Progenitor cell of endocrine pancreas (in vitro differentiated cells): ENCODE results near the gene DENND5B. TPM values are rescaled to one million over a fixed set of nuclear protein-coding genes. Genes with fewer than 3 reads are reported as not detected.
"Not testable (repeated sequence)": the region's sequence is repeated elsewhere in the genome, so short reads cannot be mapped to it uniquely, and the experiment has no call there.

Experiments used
- DNase-seq: peaks from one replicate; pipeline ENCODE4 v3.0.0; 2021; ENCODE audit warnings: low spot score; ENCODE audit not compliant: unreplicated experiment
- H3K27ac Mint-ChIP-seq: 2 replicates; pipeline ENCODE4 v1.8.0; 2021; ENCODE audit warnings: mild to moderate bottlenecking, moderate library complexity, mixed read lengths
- H3K27me3 Mint-ChIP-seq: 2 replicates; pipeline ENCODE4 v1.8.0; 2021; ENCODE audit warnings: mixed read lengths
- H3K36me3 Mint-ChIP-seq: 2 replicates; pipeline ENCODE4 v1.8.0; 2022; ENCODE audit warnings: mixed read lengths; ENCODE audit not compliant: insufficient read depth
- H3K4me1 Mint-ChIP-seq: 2 replicates; pipeline ENCODE4 v1.8.0; 2021; ENCODE audit warnings: low read depth, mixed read lengths
- H3K4me3 Mint-ChIP-seq: 2 replicates; pipeline ENCODE4 v1.8.0; 2021; ENCODE audit warnings: low read depth, mild to moderate bottlenecking, moderate library complexity, mixed read lengths
- H3K9me3 Mint-ChIP-seq: 2 replicates; pipeline ENCODE4 v1.8.0; 2021; ENCODE audit warnings: low read depth, mixed read lengths
- total RNA-seq: library from RNA; stranded (reverse); gene quantifications from 2 replicates; pipeline ENCODE4 v1.2.1, GENCODE V29; 2021
- TF ChIP-seq, protein P1 (sequence below): fragments of 200-600 bp; sonication (generic); IDR thresholded peaks from one replicate; pipeline ENCODE4 v1.5.0; 2021; ENCODE audit warnings: antibody characterized with exemption, mild to moderate bottlenecking; ENCODE audit not compliant: unreplicated experiment

The DENND5B gene
- total RNA-seq, 1 donor from 2014 or later, result 35.0 TPM

DNA sequence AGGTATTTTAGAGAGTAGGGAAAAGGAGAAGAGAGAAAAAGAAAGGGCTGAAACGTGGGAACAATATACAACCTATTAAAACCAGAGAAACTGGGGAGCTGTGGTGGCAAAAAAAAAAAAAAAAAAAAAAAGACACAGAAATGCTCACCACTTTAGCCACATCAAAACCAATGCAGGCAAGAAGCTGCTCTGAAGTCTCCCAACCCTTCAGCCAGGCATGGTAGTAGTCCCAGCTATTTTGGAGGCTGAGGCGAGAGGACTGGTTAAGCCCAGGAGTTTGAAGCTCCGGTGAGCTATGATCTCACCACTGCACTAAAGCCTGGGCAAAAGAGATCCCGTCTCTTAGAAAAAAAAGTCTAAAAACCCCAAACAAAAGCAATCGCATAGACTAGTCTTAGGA, 33.2 kb downstream of the DENND5B start:
- TF ChIP-seq, protein P1, sequence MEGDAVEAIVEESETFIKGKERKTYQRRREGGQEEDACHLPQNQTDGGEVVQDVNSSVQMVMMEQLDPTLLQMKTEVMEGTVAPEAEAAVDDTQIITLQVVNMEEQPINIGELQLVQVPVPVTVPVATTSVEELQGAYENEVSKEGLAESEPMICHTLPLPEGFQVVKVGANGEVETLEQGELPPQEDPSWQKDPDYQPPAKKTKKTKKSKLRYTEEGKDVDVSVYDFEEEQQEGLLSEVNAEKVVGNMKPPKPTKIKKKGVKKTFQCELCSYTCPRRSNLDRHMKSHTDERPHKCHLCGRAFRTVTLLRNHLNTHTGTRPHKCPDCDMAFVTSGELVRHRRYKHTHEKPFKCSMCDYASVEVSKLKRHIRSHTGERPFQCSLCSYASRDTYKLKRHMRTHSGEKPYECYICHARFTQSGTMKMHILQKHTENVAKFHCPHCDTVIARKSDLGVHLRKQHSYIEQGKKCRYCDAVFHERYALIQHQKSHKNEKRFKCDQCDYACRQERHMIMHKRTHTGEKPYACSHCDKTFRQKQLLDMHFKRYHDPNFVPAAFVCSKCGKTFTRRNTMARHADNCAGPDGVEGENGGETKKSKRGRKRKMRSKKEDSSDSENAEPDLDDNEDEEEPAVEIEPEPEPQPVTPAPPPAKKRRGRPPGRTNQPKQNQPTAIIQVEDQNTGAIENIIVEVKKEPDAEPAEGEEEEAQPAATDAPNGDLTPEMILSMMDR, result no peak
- H3K27ac Mint-ChIP-seq, result no peak overlapping the region
- H3K4me3 Mint-ChIP-seq, result no peak overlapping the region
- H3K4me1 Mint-ChIP-seq, result no peaks in the 10 kb centered on the region
- H3K36me3 Mint-ChIP-seq, result peaks cover 30% of the 10 kb centered on the region
- H3K9me3 Mint-ChIP-seq, result peaks cover 38% of the 10 kb centered on the region
- no peak for DNase-seq
- no peaks in the 10 kb centered on the region for H3K27me3 Mint-ChIP-seq

DNA sequence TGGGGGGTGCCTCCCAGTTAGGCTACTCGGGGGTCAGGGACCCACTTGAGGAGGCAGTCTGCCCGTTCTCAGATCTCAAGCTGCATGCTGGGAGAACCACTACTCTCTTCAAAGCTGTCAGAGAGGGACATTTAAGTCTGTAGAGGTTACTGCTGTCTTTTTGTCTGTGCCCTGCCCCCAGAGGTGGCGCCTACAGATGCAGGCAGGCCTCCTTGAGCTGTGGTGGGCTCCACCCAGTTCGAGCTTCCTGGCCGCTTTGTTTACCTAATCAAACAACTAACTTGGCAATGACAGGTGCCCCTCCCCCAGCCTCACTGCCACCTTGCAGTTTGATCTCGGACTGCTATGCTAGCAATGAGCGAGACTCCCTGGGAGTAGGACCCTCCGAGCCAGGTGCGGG, 35.5 kb downstream of the DENND5B start:
- H3K4me1 Mint-ChIP-seq, result not testable (repeated sequence)

DNA sequence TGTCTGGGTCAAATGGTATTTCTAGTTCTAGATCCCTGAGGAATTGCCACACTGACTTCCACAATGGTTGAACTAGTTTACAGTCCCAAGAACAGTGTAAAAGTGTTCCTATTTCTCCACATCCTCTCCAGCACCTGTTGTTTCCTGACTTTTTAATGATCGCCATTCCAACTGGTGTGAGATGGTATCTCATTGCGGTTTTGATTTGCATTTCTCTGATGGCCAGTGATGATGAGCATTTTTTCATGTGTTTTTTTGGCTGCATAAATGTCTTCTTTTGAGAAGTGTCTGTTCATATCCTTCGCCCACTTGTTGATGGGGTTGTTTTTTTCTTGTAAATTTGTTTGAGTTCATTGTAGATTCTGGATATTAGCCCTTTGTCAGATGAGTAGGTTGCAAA, 40.3 kb downstream of the DENND5B start:
- Mint-ChIP-seq H3K9me3 (peaks cover 23% of the 10 kb centered on the region), H3K36me3 (peaks cover 18% of the 10 kb centered on the region)
- not testable (repeated sequence) for DNase-seq, H3K27me3 Mint-ChIP-seq, H3K4me1 Mint-ChIP-seq, H3K4me3 Mint-ChIP-seq, H3K27ac Mint-ChIP-seq

More for the DNA sequence above, 35.5 kb downstream of the DENND5B start:
- not testable (repeated sequence) for H3K27ac Mint-ChIP-seq, H3K27me3 Mint-ChIP-seq, H3K4me3 Mint-ChIP-seq, DNase-seq
- peaks cover 32% of the 10 kb centered on the region for H3K36me3 Mint-ChIP-seq
- peaks cover 39% of the 10 kb centered on the region for H3K9me3 Mint-ChIP-seq

DNA sequence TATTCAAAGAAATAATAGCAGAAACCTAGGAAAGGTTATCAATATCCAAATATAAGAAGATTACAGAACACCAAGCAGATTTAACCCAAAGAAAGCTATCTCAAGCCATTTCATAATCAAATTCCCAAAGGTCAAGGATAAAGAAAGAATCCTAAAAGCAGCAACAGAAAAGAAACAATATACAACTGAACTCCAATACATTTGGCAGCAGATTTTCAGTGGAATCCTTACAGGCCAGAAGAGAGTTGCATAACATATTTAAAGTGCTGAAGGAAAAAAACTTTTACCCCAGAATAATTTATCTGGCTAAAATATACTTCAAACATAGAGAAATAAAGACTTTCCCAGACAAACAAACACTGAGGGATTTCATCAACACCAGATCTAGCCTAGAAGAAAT, 54.3 kb downstream of the DENND5B start:
- DNase-seq, result no peak
- Mint-ChIP-seq H3K36me3 (peaks cover 28% of the 10 kb centered on the region), H3K4me1 (peaks cover 4% of the 10 kb centered on the region), H3K27ac (no peak overlapping the region), H3K27me3 (no peaks in the 10 kb centered on the region), H3K9me3 (peaks cover 42% of the 10 kb centered on the region), H3K4me3 (no peak overlapping the region)
- TF ChIP-seq, protein P1, result no peak

DNA sequence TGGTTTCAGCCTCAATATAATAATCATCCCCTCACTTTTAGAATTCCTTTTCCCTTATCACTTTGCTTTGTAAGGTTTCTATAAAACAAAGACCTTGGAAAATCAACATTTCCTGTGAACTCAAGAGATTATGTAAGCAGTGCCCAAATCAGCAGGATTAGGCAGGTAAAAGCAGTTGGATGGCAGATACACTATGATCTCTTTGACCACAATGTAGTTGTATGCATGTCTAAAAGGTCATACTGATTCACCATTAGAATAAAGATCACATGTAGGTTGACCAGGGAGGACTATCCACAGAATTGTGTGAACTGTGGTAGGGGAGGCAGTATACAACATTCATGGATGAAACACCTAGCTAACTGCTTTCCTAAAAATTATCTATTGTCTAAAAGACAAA, 57.5 kb downstream of the DENND5B start:
- TF ChIP-seq, protein P1, result no peak

DNA sequence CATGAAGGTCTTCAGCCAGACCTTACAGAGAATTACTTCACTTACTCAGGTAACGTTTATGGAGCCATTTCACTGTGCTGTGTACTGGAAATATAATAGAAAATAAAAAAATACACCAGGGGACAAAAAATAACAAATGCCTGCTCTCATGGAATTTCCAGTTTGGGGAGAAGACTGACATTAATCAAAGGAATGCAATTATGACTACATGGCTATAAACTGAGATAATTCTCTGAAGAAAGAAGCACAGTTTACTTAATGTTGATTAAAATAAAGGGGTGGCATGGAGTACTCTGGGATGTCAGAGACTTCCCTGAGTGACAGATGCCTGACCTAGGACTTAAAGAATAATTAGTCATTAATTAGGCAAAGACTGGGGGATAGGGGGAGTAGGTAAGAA, 59.0 kb downstream of the DENND5B start:
- Mint-ChIP-seq H3K27me3 (no peaks in the 10 kb centered on the region), H3K4me3 (no peak overlapping the region), H3K4me1 (peaks cover 4% of the 10 kb centered on the region), H3K27ac (no peak overlapping the region), H3K9me3 (peaks cover 7% of the 10 kb centered on the region), H3K36me3 (peaks cover 10% of the 10 kb centered on the region)
- TF ChIP-seq, protein P1, result no peak
- DNase-seq, result no peak

More for the DNA sequence above, 57.5 kb downstream of the DENND5B start:
- no peak overlapping the region for H3K27ac Mint-ChIP-seq
- H3K9me3 Mint-ChIP-seq, result peaks cover 15% of the 10 kb centered on the region
- peaks cover 10% of the 10 kb centered on the region for H3K36me3 Mint-ChIP-seq
- DNase-seq, result no peak
- H3K27me3 Mint-ChIP-seq, result no peaks in the 10 kb centered on the region
- peaks cover 4% of the 10 kb centered on the region for H3K4me1 Mint-ChIP-seq
- H3K4me3 Mint-ChIP-seq, result no peak overlapping the region
